ENCODE measurements around the gene IFNA10.
"Not testable (repeated sequence)": the region's sequence is repeated elsewhere in the genome, so short reads cannot be mapped to it uniquely, and the experiment has no call there.

IFNA10 gene

GRCh38 chr9:21171351-21171750 is 35.6 kb downstream of the IFNA10 start:
- TF ChIP-seq CTCF (IDR thresholded peaks at IDR 0.05; ENCODE audit: low read depth, low read length), result no peak
- H3K4me3 ChIP-seq (ENCODE audit: low read depth, low read length), result no peak overlapping the region

- not testable (repeated sequence) for H3K4me3 ChIP-seq (ENCODE audit: low read depth, low read length)
These were observed 40.4 kb downstream of the IFNA10 start, which contains the start of gene IFNA21 for GRCh38 chr9:21166560-21166959. Gene IFNA21, minus strand, starts transcription at chr9:21166660. Its CDS starts 48 bp downstream, at chr9:21166612.

GRCh38 chr9:21165516-21165915 is 41.4 kb downstream of the IFNA10 start:
- no peak for TF ChIP-seq CTCF (IDR thresholded peaks at IDR 0.05; ENCODE audit: low read depth, low read length)
- H3K4me3 ChIP-seq (ENCODE audit: low read depth, low read length), result no peak overlapping the region

GRCh38 chr9:21160178-21160577 is 46.8 kb downstream of the IFNA10 start:
- no peak for TF ChIP-seq CTCF (IDR thresholded peaks at IDR 0.05; ENCODE audit: low read depth, low read length)
- H3K4me3 ChIP-seq (ENCODE audit: low read depth, low read length), result no peak overlapping the region

Measured in WI38 (cell line).